SK-N-SH treated with all-trans-retinoic acid at 6 μM for 48 hours (cell line): ENCODE measurements around the gene ARHGAP4.

Experiments
- BACH2 ChIP-seq: fragments of 250-450 bp; sonication (Bioruptor Pico); IDR thresholded peaks from 2 replicates; pipeline ENCODE4 v1.9.0; 2021; ENCODE audit warnings: mild to moderate bottlenecking, borderline replicate concordance
- CREB5 ChIP-seq: fragments of 250-450 bp; sonication (Bioruptor Pico); IDR thresholded peaks from 2 replicates; pipeline ENCODE4 v1.5.1; 2020; ENCODE audit warnings: low read depth, mild to moderate bottlenecking, moderate library complexity
- ESRRG ChIP-seq: fragments of 250-450 bp; sonication (Bioruptor Pico); IDR thresholded peaks from 2 replicates; pipeline ENCODE4 v1.6.1; 2021; ENCODE audit warnings: mild to moderate bottlenecking
- ISL1 ChIP-seq: fragments of 250-450 bp; sonication (Bioruptor Pico); IDR thresholded peaks from 2 replicates; pipeline ENCODE4 v2.1.2; 2022; ENCODE audit warnings: mild to moderate bottlenecking, moderate library complexity
- OSR1 ChIP-seq: fragments of 250-450 bp; sonication (Bioruptor Pico); IDR thresholded peaks from 2 replicates; pipeline ENCODE4 v1.8.0; 2022; ENCODE audit warnings: moderate library complexity, mild to moderate bottlenecking, inconsistent platforms
- PATZ1 ChIP-seq: fragments of 250-450 bp; sonication (Bioruptor Pico); IDR thresholded peaks from 2 replicates; pipeline ENCODE4 v1.8.0; 2020; ENCODE audit warnings: mild to moderate bottlenecking, moderate library complexity, borderline replicate concordance
- SNAI2 ChIP-seq: fragments of 250-450 bp; sonication (Bioruptor Pico); IDR thresholded peaks from 2 replicates; pipeline ENCODE4 v1.5.0; 2020; ENCODE audit warnings: mild to moderate bottlenecking, moderate library complexity
- TSHZ2 ChIP-seq: fragments of 250-450 bp; sonication (Bioruptor Pico); IDR thresholded peaks from 2 replicates; pipeline ENCODE4 v1.5.0; 2020; ENCODE audit warnings: mild to moderate bottlenecking, moderate library complexity
- ZFP3 ChIP-seq: fragments of 250-450 bp; sonication (Bioruptor Pico); IDR thresholded peaks from 2 replicates; pipeline ENCODE4 v1.5.0; 2020; ENCODE audit warnings: mild to moderate bottlenecking, moderate library complexity
- ZNF565 ChIP-seq: fragments of 450-650 bp; formaldehyde crosslinking; conservative IDR thresholded peaks from 2 replicates; pipeline ENCODE4 v1.5.0; 2020; ENCODE audit warnings: low read depth, mild to moderate bottlenecking, moderate library complexity

- TF ChIP-seq ISL1 (CRISPR knock-in tag) (no peak), PATZ1 (CRISPR knock-in tag) (no peak), OSR1 (CRISPR knock-in tag) (no peak), SNAI2 (CRISPR knock-in tag) (no peak), CREB5 (CRISPR knock-in tag) (no peak), TSHZ2 (CRISPR knock-in tag) (no peak), ZFP3 (no peak), BACH2 (CRISPR knock-in tag) (no peak), ESRRG (CRISPR knock-in tag) (no peak), ZNF565 (no peak)
Observed at GRCh38 chrX:153934148-153934761, 8.2 kb upstream of the ARHGAP4 start.
